ENCODE measurements around the gene CEMP1. TPM values are rescaled to one million over a fixed set of nuclear protein-coding genes. Genes with fewer than 3 reads are reported as not detected.

Gene CEMP1
- total RNA-seq, 1 donor from 2014 or later = not detected

GRCh38 chr16:2531696-2532493 is 687 bp upstream of the CEMP1 start:
- peaks cover 0 to 21% of the 10 kb centered on the region in 2 donors for H3K36me3 ChIP-seq
- intact Hi-C loops (cut with DNase I) = no loop called here
- H3K27ac ChIP-seq = peak overlapping the region; percentile 99
- TF ChIP-seq POLR2A (IDR thresholded peaks at IDR 0.05) = peak in 1 of 2 donors; percentile 60
- TF ChIP-seq, protein P1, sequence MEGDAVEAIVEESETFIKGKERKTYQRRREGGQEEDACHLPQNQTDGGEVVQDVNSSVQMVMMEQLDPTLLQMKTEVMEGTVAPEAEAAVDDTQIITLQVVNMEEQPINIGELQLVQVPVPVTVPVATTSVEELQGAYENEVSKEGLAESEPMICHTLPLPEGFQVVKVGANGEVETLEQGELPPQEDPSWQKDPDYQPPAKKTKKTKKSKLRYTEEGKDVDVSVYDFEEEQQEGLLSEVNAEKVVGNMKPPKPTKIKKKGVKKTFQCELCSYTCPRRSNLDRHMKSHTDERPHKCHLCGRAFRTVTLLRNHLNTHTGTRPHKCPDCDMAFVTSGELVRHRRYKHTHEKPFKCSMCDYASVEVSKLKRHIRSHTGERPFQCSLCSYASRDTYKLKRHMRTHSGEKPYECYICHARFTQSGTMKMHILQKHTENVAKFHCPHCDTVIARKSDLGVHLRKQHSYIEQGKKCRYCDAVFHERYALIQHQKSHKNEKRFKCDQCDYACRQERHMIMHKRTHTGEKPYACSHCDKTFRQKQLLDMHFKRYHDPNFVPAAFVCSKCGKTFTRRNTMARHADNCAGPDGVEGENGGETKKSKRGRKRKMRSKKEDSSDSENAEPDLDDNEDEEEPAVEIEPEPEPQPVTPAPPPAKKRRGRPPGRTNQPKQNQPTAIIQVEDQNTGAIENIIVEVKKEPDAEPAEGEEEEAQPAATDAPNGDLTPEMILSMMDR (IDR thresholded peaks at IDR 0.05) = no peak
- peak; percentile 93 to 95 for TF ChIP-seq POLR2AphosphoS5 (IDR thresholded peaks at IDR 0.05; ENCODE audit: insufficient read depth in 1 of 2, low read depth in 1 of 2)
- no peaks in the 10 kb centered on the region for H3K27me3 ChIP-seq
- H3K4me1 ChIP-seq = peaks cover 29% of the 10 kb centered on the region
- peak overlapping the region; percentile 83 to 88 for H3K4me3 ChIP-seq
- peak in 1 of 2 donors; percentile 98 for DNase-seq (ENCODE audit: extremely low spot score in 2 of 2)
- no peaks in the 10 kb centered on the region for H3K9me3 ChIP-seq

- H3K36me3 ChIP-seq = peaks cover 0 to 26% of the 10 kb centered on the region in 2 donors
- H3K9me3 ChIP-seq = no peaks in the 10 kb centered on the region
- H3K27me3 ChIP-seq = no peaks in the 10 kb centered on the region
- no peak for TF ChIP-seq POLR2A (IDR thresholded peaks at IDR 0.05)
- TF ChIP-seq POLR2AphosphoS5 (IDR thresholded peaks at IDR 0.05; ENCODE audit: insufficient read depth in 1 of 2, low read depth in 1 of 2) = no peak
- TF ChIP-seq, protein P1 (IDR thresholded peaks at IDR 0.05) = no peak
- DNase-seq (ENCODE audit: extremely low spot score in 2 of 2) = no peak
- peak overlapping the region; percentile 99 for H3K27ac ChIP-seq
- peaks cover 17% of the 10 kb centered on the region for H3K4me1 ChIP-seq
- intact Hi-C loops (cut with DNase I) = no loop called here
- H3K4me3 ChIP-seq = no peak overlapping the region
Observed at GRCh38 chr16:2530629-2531318, 434 bp downstream of the CEMP1 start.

GRCh38 chr16:2529961-2530628 is 1.1 kb downstream of the CEMP1 start:
- H3K36me3 ChIP-seq = peaks cover 0 to 26% of the 10 kb centered on the region in 2 donors

GRCh38 chr16:2529061-2529931 is 1.9 kb downstream of the CEMP1 start:
- H3K4me1 ChIP-seq = peaks cover 17% of the 10 kb centered on the region
- H3K36me3 ChIP-seq = peaks cover 0 to 31% of the 10 kb centered on the region in 2 donors
- H3K4me3 ChIP-seq = no peak overlapping the region
- no peaks in the 10 kb centered on the region for H3K9me3 ChIP-seq
- no peak for DNase-seq (ENCODE audit: extremely low spot score in 2 of 2)
- TF ChIP-seq POLR2AphosphoS5 (IDR thresholded peaks at IDR 0.05; ENCODE audit: insufficient read depth in 1 of 2, low read depth in 1 of 2) (no peak), POLR2A (IDR thresholded peaks at IDR 0.05) (no peak)
- TF ChIP-seq, protein P1 (IDR thresholded peaks at IDR 0.05) = no peak
- intact Hi-C loops (cut with DNase I) = no loop called here
- no peaks in the 10 kb centered on the region for H3K27me3 ChIP-seq
- H3K27ac ChIP-seq = no peak overlapping the region

More at GRCh38 chr16:2529961-2530628, 1.1 kb downstream of the CEMP1 start:
- intact Hi-C loops (cut with DNase I) = no loop called here
- no peaks in the 10 kb centered on the region for H3K27me3 ChIP-seq
- no peaks in the 10 kb centered on the region for H3K9me3 ChIP-seq
- no peak overlapping the region for H3K4me3 ChIP-seq
- H3K4me1 ChIP-seq = peaks cover 17% of the 10 kb centered on the region
- no peak overlapping the region for H3K27ac ChIP-seq
- DNase-seq (ENCODE audit: extremely low spot score in 2 of 2) = peak in 1 of 2 donors; percentile 83
- TF ChIP-seq, protein P1 (IDR thresholded peaks at IDR 0.05) = no peak
- TF ChIP-seq POLR2AphosphoS5 (IDR thresholded peaks at IDR 0.05; ENCODE audit: insufficient read depth in 1 of 2, low read depth in 1 of 2) = no peak
- no peak for TF ChIP-seq POLR2A (IDR thresholded peaks at IDR 0.05)

Data from vagina (tissue), 2 donors.